ENCODE results near the gene KLHL29.

KLHL29 gene

DNA sequence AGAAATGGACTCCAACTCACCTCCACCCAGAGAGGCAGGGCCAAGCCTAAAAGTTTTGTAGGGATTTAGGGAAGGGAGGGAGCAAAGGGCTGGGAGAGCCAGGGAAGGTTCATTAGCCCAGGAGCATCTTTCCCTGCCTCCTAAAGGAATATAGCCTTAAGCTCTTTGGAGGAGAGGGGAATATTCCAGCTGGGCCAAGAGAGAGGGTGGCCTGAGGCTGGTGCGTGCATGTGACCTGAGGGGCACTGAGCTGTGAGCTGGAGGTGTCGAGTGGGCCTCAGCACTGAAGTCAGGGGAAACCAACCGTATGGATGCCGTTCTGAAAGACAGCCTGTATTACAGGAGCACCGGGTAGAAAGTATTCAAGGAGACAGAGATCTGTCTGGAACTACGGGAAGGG is 112.6 kb downstream of the KLHL29 start:
- no peak for DNase-seq

DNA sequence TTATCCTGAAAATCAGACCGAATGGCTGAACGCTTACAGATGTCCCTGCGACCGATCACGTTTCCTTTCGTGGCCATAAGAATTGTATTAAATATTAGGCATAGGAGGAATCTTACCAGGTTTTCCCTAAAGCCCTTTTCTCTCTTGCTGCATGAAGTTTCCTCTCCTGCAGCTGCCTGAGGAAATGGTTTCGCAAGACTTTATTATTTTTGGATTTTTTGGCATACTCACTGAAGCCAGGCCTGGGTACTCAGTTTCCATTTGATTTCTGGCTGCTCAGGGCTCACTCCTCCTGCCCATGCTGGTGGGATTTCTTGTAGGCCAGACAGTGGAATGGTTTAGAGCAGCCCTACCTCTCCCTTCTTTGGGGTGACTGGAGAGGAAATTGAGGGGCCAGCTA is 114.0 kb downstream of the KLHL29 start:
- DNase-seq, result no peak

DNA sequence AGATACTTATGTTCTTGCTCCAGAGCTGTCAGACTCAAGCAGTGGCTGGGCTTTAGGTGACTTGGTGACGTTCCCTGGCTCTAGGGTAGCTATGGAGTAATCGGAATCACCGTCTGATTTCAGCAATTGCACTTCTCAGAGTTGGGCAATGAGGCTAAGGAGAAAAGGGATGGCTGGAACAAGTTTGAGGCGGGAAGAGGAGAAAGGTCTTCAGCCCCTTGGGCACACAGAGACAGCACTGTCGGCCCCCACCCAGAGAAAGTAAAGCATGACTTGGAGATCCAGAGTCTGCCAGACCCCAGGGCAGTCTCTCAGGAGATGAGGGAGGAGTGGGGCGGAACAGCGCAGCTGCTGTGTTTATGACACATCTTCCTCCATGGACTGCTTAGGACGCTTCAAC is 114.5 kb downstream of the KLHL29 start:
- no peak for DNase-seq

DNA sequence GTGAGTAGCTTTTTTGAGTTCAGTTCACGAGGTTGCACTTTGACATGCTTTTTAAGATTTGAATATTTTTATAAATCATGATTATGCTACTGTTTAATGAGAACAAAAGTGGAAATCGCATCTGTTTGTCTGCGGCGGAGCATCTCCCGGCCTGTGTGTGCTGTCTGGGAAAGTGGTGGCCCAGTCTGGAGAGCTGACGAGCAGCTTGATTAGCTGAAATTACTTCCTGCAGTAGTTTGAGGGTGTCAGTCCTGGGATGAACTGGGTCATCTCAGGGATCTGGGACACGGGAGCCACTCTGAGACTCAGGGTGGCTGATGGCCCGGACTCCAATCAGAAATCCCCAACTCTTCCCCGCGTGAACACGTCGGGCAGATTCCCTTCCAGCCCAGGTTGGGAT is 115.9 kb downstream of the KLHL29 start:
- no peak for DNase-seq

DNA sequence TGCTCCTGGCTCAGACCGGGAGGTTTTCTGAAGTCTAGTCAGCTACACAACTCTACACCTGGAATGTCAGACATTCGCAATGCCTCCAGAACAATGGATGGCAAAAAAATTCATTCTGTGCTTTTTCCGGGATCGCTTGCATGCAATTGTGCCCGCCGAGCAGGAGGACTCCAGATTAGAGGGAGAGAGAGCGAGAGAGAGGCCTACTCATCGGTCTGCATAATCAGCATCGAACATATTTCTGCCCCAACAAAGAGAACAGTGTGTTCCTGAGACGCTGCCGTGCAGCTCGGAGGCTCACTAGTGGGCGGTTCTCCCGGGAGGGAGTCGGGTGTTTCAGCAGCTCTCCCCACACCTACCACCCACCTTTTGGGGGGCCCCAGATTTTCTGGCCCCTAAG is 117.1 kb downstream of the KLHL29 start:
- no peak for DNase-seq

DNA sequence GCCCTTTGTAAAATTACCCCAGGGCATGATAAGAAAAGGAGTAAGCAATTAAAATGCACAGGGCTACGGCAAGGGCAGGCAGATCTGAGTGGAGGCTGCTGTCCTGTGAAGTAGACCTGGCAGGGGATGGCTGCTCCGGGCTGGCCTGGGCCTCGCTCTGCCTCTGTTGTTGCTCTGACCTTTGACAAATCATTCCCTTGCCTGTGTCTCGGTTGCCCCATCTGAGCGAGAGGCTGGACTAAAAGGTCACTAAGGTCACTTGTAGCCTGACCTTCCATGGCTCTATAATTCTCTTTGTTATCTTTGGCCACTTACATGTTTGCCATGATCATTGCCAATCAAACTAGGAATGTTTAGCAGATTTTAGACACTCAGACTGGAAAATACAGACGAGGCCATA is 118.1 kb downstream of the KLHL29 start:
- DNase-seq, result no peak

DNA sequence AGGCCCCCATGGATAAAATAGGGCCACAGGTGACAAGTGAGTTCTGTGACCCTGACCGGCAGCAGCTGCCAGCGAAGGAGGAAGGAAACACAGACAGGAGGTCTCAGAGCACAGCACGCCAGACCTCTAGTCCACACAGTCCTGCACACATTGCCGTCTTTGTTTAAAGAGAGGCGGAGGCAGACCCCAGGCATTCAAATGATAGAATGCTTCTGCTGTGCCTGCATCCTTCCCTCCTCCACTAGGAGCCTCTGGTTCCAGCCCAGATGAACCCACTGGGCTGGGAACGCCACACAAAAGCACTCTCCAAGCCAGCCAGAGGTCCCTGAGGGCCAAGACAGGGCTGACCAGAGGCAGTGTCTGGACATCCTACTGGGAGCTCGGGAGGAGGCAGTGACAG is 118.7 kb downstream of the KLHL29 start:
- no peak for DNase-seq

DNA sequence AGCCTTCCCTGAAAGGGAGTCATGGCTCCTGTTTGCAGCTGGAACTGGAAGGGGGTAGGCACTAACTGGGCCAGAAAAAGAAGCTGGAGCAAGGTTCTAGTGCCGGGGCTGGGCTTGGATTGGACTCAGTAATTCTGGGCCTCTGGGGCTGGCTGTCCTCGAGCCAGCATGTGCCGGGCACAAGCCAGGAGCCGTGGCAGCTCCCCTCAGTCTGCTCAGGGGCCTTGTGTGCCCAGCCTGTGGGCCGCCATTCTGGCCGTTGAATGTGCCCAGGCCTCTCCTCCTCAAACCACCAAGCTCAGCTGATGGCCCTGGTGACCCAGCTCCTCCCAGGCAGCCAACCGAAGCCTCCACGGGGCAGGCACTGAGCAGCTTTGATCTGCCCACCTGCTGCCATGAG is 119.6 kb downstream of the KLHL29 start:
- DNase-seq, result no peak

DNA sequence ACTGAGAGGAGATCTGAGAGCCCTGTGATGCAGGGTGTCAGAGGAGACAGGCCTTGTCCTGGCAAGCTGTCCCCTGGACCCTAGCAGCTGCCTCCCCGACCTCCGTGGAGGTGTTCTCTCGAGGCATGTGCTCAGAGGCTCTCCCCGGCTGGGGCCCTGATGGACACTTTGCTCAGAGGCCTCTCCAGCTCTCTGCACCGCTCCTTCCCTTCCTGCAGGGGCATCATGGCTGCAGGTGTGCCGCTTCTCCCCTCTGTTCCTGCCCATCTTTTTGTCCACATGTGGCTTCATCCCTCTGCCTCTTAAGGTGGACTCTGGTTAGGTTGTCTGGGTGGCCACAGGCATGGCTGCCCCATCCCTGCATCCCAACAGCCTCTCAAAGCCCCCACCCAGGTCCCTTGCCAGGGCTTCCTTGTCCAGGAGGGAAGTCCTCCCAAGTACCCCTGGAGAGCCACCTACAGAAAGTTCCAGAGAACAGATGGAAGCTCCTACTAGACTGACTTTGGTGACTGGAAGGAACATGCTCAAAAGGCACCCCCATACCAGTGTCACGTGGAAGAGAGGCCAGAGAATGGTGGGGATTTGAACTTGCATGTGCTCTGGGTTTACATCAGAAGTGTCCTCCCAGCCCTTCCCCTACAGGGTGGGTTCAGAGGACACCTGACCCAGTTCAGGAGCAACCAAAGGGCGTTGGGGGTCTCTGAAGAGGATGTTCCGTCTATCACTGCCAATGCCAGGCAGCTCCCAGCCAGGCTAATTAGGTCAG is 120.4 kb downstream of the KLHL29 start:
- DNase-seq, result no peak

DNA sequence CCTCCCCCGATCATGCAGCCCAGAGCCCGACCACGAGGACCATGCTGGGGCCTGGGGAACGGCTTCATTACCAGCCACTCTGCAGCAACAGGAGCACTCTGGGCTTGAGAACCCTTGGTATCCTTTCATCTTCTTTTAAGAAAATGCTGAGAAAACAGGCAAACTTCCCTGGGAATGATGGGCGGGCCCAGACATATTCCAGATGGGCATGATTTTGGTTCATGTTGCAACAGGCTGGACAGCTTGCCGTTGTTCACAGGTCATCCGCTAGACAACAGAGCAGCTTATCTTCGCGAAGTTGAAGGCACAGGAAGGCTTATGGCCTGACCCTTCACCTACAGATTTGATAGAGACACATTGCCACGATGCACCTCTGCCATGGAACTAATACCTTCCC is 121.0 kb downstream of the KLHL29 start:
- no peak for DNase-seq

DNA sequence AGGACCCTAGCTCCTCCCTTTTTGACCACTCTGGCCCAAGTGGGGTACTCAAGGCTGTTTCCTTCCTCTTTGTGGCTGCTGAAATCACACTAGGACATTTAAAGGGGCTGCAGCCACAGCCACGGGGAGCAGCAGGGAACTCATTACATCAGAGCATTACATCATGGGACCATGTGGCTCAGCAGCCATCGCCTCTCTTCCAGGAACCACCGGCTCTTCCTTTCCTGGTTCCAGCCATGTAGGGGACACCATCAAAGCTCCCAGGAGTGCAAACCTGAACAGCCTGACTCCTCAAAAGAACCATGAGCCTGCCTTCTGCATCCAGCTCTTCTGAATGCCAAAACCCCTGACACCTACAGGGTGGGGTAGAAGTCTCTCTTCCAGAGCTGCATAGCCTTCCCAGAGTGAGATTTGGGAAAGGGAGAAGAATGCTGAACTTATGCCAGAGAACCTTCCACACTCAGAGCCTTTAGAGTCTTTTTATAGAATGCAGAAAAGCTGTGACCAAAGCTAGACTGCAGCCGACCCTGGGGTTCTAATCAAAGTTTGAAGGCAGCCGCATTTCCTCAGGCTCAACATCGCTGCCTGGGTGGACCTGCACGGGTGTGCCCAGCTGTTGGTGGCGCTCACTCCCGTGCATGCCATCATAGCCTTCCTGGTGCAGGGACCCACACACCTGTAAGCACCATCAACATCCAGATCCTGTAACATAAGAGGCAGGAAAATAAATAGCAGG is 121.7 kb downstream of the KLHL29 start:
- DNase-seq, result no peak

DNA sequence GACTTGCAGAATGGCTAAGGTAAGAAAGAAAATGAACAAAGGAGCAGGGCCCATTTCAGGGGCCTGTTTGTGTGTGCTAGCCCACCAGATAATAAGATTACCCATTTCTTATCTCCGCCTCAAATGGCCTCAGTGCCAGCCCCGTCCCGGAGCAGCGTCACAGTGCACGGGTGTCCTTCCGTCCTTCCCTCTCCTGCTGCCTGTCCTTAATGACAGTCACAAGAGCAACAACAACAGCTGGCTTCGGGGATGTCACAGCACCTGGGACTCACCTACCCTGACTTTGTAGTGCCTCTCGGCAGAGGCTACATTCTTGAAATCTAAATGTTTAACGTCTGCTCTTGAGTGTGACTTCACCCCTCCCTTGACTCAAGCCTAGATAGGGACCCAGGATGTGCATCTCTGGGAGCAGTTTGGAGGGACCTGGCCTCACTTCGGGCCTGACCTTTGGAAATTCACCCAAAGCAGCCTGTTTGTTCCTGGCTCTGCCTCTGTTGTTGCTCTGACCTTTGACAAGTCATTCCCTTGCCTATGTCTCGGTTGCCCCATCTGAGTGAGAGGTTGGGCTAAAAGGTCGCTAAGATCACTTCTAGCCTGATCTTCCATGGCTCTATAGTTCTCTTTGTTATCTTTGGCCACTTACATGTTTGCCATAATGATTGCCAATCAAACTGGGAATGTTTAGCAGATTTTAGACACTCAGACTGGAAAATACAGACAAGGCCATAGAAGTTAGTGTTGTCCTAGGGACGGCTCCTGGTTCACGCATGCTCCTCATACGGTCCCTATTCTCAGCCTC is 122.5 kb downstream of the KLHL29 start:
- DNase-seq, result no peak

DNA sequence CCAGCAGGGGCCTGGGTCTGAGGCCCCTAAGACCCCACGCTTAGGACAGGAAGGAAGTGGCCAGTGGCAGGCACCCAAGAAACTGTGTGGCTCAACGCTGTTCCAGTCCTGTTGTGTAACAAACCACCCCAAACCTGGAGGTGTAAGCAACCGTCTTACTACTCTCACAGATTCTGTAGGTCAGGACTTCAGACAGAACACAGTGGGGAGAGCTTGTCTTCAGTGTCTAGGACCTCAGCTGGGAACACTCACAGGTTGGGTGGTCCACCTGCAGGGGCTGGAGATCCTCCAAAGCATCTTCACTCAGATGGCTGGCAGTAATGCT is 123.0 kb downstream of the KLHL29 start:
- no peak for DNase-seq

DNA sequence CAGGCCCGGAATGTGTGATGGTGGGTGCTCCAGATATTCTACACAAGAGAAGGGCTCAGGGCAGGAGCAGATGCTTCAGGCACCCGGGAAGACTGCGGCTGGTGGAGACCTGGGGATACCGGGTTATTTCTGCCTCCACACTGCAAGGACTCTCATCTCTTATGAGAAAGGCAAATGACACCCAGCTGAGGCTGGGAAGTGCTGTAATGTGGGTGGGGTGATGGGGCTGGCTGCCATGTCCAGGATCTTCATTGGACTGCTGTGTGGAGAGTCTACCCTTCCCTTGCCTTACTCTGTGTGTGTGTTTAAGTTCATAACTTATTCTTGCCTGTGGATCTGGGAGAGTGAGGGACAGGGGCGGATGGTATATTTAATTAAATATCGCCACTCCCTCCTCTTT is 124.1 kb downstream of the KLHL29 start:
- no peak for DNase-seq

DNA sequence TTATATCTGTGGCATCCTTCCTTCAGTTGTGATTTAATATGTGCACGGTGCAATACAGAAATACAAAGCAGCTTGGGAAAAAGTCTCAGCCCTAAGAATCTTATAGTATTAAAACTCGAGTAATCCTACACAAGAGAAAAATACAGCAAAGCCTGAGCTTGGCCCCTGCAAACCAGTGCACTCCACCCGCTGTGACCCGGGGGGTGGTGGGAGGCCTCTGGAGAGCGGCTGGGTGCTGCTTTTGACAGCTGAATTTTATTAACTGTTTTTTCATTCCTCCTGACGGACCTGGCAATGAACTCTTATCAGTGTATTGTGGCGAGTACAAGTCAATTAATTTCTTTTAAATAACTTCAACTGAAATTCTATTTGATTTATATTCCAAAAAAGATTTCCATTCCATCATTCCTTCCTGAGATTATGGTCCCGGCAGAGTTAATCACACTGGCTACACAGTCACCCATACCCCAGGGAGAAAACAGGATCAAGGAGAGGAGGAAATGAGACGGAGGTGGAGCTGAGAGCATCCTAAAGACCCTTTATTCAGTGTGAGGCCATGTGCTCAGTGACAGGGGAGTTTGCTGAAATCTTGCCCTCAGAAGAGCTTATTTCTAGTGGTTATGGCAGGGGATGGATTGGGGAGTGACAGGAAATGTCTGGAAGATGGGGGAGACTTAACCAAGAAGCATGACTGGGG is 124.8 kb downstream of the KLHL29 start:
- no peak for DNase-seq

DNA sequence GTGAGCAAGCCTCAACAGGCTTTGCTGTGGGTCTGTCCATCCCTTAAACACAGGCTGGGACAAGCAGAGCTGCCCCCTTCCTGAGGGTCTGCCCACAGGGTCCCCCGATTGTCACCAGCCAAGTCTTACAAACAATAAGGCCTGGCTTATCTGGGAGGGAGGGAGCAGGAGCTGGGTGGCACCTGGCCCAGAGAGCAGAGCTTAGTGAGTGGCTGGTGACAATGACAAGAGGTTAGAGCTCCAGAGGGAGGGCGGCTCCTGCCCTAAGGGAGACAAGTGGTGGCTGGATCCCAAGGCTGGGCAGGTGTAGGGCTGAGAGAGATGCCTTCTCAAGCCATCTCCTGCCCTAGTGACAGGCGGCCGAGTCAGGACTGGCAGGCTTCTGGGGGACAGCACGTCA is 125.5 kb downstream of the KLHL29 start:
- DNase-seq, result no peak

DNA sequence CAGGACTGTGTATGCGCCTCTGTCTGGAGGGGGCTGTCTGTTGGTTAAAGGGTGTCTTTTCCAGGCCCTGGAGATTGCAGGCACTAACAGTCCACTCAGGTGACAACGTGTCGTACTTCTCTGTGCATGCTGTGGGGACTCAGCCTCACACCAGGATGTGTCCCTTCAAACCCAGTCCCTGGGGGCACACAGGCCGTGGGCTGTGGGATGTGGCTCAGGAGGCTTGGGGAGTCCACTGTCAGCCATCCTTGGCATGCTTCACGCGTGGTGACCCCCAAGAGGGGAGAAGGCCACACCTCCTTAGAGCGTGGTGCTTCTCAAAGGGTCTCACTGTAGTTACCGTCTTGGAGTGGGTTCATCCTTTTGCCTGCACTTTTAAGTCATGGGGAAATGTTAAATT is 127.8 kb downstream of the KLHL29 start:
- no peak for DNase-seq

DNA sequence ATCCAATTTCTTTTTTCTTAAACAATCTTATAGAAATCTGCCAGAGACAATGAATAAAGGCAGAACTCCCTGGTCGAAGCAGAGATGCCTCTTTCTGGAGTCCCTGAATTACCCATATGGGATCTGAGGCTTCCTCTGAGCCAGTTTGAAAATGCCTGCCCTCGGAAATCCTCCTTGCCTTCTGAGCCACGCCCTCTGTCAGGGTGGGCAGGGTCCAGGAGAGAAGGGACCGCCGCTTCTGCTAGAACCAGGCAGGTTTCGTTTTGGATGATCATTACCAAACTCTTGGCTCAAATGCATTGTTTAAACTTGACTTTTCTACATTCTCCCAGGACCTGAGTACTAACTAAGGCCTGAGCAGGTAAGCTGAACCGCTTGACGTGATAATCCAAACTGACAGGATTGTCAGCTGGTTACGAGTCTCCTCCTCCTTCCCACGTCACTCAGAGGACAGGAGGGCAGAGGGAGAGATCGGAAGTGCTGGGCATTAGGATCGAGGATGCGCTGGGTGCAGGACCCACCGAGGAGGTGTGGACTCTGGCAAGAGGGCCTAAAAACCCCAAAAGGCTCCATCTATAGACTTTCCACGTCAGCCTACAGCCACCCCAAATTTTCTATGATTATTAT is 128.4 kb downstream of the KLHL29 start:
- DNase-seq, result no peak

DNA sequence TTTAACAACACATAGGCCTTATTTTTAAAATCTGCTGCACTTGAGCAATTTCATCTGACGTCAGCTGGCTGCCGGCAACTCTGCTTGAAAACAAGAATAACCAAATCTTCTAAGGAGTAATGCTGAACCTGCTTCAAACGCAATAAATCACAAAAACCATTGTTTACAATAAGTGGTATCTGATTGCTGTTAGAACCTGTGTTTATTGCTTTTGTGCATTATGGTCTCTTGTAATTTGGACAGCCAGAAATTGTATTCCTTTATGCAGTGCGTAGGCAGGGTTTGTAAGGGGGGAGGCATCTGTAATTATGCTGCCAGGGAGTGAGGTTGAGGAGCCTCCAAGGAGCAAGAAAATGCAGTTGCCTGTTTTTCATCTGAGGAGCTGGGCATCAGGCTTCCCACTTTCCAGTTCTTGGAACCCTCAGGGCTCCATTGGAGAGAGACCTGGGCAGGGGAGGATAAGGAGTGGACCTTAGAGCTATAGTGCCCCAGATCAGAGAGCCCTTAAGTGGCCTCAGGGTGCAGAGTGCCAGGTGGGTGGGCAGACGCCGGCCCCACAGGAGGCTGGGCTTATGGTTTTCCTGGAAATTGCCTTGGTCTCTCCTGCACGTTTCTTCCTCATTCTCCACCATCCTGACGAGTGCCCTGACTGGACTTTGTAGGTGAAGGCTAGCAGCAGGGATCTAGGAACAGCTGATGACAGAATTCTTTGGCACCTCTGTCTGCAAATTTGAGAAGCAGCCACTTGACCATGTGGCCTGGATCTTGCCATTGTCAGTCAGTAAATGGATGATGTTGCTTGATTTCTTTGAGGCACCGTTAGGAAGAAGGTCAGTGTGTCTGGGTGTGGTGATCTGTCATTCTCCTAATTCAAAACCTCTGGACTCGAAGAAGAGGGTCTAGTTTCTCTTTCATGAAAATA is 129.2 kb downstream of the KLHL29 start:
- DNase-seq, result no peak

DNA sequence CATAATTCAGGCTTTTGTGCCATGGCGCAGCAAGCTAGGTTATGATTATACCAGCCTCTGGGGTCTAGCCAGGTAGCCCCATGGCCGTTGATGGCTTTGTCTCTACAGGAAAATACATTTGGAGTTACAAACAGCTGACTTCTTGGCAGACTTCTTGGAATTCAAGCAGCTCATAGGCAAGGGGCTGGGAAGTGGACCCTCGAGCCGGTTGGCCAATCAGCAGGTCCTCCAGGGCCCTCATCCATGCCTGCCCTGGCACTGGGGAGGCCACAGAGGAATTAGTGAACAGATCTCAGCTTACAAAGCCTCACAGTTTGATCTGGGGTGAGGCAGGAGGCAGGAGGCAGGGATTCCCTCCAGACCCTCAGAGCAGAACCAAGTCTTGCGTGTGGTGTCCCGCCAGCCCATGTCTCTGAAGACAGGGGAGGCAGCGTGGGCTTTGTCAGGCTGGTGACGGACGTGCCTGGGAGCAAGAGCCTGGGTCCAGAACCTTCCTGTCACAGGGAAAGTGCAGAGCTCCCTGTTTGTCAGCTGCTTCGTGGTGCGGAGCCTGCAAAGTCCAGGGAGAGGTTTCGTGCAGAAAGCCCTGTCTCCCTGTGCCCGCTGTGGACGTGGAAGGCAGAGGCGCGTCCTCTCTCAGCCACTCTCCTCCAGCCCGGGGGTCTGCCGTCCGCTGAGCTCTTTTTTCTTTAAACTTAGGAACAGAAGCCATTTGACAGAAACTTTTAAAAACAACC is 131.7 kb downstream of the KLHL29 start:
- no peak for DNase-seq

Measured in DMS53 (cell line).